Type B pancreatic cell (in vitro differentiated cells): ENCODE data around the gene LCP1. TPM values are rescaled to one million over a fixed set of nuclear protein-coding genes. Genes with fewer than 3 reads are reported as not detected.

Experiments used
- DNase-seq: peaks from one replicate; pipeline ENCODE4 v3.0.0; 2021; ENCODE audit warnings: mixed read lengths; ENCODE audit not compliant: unreplicated experiment; ENCODE audit errors: extremely low spot score
- H3K27ac Mint-ChIP-seq: 2 replicates; pipeline ENCODE4 v1.8.0; 2021; ENCODE audit warnings: mild to moderate bottlenecking, mixed read lengths
- H3K27me3 Mint-ChIP-seq: 2 replicates; pipeline ENCODE4 v1.8.0; 2021; ENCODE audit warnings: mixed read lengths
- H3K36me3 Mint-ChIP-seq: 2 replicates; pipeline ENCODE4 v1.8.0; 2021; ENCODE audit warnings: mixed read lengths
- H3K4me1 Mint-ChIP-seq: one replicate; pipeline ENCODE4 v1.8.0; 2021; ENCODE audit warnings: mixed read lengths; ENCODE audit not compliant: unreplicated experiment
- H3K4me3 Mint-ChIP-seq: 2 replicates; pipeline ENCODE4 v1.8.0; 2021; ENCODE audit warnings: mild to moderate bottlenecking, mixed read lengths
- H3K9me3 Mint-ChIP-seq: 2 replicates; pipeline ENCODE4 v1.8.0; 2021; ENCODE audit warnings: mixed read lengths
- total RNA-seq: library from RNA; stranded (reverse); gene quantifications from 2 replicates; pipeline ENCODE4 v1.2.1, GENCODE V29; 2021; ENCODE audit warnings: low replicate concordance
- TF ChIP-seq, protein P1 (sequence below): fragments of 200-600 bp; sonication (generic); conservative IDR thresholded peaks from 2 replicates; pipeline ENCODE4 v1.5.0; 2021; ENCODE audit warnings: antibody characterized with exemption, mild to moderate bottlenecking

LCP1 gene
- total RNA-seq, 1 donor from 2014 or later, result 43.3 TPM

GRCh38 chr13:46121597-46122163 lies 60.3 kb downstream of the LCP1 start:
- Mint-ChIP-seq H3K27me3 (no peaks in the 10 kb centered on the region), H3K4me3 (no peak overlapping the region)

DNA sequence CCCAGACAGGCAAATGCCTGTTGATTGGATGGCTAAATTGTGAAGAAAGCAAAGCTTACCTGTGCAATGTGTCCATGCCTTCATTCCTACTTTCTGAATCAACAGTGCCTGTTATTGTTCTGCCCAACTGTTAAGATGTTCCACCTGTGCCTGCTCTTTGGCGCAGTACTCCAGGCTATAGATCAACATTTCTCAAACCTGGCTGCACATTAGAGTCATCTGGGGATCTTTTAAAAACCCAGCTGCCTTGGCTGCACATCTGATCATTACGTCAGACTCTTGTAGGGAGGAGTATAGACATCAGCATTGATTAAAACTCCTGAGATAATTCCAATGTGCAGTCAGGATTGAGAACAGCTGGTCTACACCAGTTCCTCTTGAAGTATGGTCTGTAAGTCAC lies 60.9 kb downstream of the LCP1 start:
- Mint-ChIP-seq H3K9me3 (no peaks in the 10 kb centered on the region), H3K27ac (no peak overlapping the region), H3K4me3 (no peak overlapping the region), H3K4me1 (peaks cover 10% of the 10 kb centered on the region), H3K27me3 (no peaks in the 10 kb centered on the region), H3K36me3 (no peaks in the 10 kb centered on the region)
- TF ChIP-seq, protein P1, sequence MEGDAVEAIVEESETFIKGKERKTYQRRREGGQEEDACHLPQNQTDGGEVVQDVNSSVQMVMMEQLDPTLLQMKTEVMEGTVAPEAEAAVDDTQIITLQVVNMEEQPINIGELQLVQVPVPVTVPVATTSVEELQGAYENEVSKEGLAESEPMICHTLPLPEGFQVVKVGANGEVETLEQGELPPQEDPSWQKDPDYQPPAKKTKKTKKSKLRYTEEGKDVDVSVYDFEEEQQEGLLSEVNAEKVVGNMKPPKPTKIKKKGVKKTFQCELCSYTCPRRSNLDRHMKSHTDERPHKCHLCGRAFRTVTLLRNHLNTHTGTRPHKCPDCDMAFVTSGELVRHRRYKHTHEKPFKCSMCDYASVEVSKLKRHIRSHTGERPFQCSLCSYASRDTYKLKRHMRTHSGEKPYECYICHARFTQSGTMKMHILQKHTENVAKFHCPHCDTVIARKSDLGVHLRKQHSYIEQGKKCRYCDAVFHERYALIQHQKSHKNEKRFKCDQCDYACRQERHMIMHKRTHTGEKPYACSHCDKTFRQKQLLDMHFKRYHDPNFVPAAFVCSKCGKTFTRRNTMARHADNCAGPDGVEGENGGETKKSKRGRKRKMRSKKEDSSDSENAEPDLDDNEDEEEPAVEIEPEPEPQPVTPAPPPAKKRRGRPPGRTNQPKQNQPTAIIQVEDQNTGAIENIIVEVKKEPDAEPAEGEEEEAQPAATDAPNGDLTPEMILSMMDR, result no peak
- no peak for DNase-seq

More at GRCh38 chr13:46121597-46122163, 60.3 kb downstream of the LCP1 start:
- H3K9me3 Mint-ChIP-seq, result no peaks in the 10 kb centered on the region
- TF ChIP-seq, protein P1, result no peak
- no peak overlapping the region for H3K27ac Mint-ChIP-seq
- H3K4me1 Mint-ChIP-seq, result peaks cover 10% of the 10 kb centered on the region
- H3K36me3 Mint-ChIP-seq, result no peaks in the 10 kb centered on the region
- no peak for DNase-seq

- H3K9me3 Mint-ChIP-seq, result no peaks in the 10 kb centered on the region
- TF ChIP-seq, protein P1, result no peak
- no peaks in the 10 kb centered on the region for H3K36me3 Mint-ChIP-seq
- no peak for DNase-seq
- peaks cover 6% of the 10 kb centered on the region for H3K4me1 Mint-ChIP-seq
- H3K27ac Mint-ChIP-seq, result no peak overlapping the region
- H3K27me3 Mint-ChIP-seq, result no peaks in the 10 kb centered on the region
- H3K4me3 Mint-ChIP-seq, result no peak overlapping the region
These were observed 61.9 kb downstream of the LCP1 start for GRCh38 chr13:46119883-46120614.

DNA sequence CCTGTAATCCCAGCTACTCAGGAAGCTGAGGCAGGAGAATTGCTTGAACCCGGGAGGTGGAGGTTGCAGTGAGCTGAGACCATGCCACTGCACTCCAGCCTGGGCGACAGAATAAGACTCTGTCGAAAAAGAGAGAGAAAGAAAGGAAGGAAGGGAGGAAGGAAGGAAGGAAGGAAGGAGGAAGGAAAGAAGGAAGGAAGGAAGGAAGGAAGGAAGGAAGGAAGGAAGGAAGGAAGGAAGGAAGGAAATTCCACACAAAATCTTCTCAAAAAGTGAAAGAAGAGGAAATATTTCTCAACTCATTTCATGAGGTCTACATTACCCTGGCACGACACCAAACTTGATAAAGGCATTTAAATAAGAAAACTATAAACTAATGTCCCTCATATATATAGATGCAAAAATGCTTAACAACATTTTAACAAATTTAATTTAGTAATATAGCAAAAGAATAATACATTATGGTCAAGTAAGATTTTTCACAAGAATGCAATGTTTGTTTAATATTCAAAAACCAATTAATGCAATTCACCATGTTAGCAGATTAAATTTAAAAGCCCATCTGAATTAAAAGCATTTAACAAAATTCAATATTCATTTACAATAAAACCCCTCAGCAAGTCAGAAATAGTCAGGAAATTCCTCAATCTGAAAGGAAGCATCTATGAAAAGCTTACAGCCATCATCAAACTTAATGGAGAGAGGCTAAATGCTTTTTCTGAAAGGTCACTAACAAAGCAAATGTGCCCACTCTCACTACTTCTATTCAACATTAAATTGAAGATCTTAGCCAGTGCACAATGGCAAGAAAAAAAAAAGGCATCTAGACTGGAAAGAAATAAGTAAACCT lies 65.1 kb downstream of the LCP1 start:
- H3K36me3 Mint-ChIP-seq, result no peaks in the 10 kb centered on the region
- H3K27me3 Mint-ChIP-seq, result no peaks in the 10 kb centered on the region
- TF ChIP-seq, protein P1, result no peak
- no peaks in the 10 kb centered on the region for H3K9me3 Mint-ChIP-seq
- peaks cover 5% of the 10 kb centered on the region for H3K4me1 Mint-ChIP-seq
- H3K27ac Mint-ChIP-seq, result no peak overlapping the region
- no peak for DNase-seq
- no peak overlapping the region for H3K4me3 Mint-ChIP-seq

DNA sequence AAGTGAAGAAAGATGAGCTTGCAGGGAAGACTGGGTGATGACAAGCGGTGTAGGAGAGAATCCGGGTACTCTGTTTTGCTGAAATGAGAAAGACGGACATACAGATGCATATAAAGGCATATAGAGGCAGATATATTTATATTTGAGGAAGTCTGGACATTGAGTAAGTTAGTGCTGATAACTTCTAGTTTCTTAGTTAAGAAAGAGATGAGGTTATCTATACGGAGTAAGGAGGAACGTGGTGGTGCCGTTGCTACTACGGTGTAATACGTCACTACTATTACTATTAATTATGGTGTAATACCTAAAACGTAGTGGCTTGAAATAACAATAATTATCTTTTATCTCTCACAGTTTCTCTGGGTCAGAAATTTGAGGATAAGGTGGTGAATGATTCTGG lies 67.4 kb downstream of the LCP1 start:
- DNase-seq, result no peak
- Mint-ChIP-seq H3K4me1 (no peaks in the 10 kb centered on the region), H3K27me3 (no peaks in the 10 kb centered on the region), H3K4me3 (no peak overlapping the region), H3K9me3 (no peaks in the 10 kb centered on the region), H3K27ac (no peak overlapping the region), H3K36me3 (no peaks in the 10 kb centered on the region)
- TF ChIP-seq, protein P1, result no peak
